RWPE2 (cell line): ENCODE results near the gene TAS2R50.

Experiments used
- ATAC-seq: fragments of 200-7000 bp; cut with Tn5 transposase; 3 replicates; pipeline ENCODE4 v1.9.1; 2021; ENCODE audit warnings: low read depth
- DNase-seq: peaks from one replicate; pipeline ENCODE4 v3.0.0-alpha.2; 2020; ENCODE audit warnings: low spot score
- H3K27ac ChIP-seq: fragments of 450-650 bp; 2 replicates; pipeline ENCODE4 v1.5.1; 2017; ENCODE audit warnings: mild to moderate bottlenecking; ENCODE audit not compliant: poor library complexity, severe bottlenecking
- H3K27me3 ChIP-seq: fragments of 250-450 bp; sonication (Bioruptor Pico); 2 replicates; pipeline ENCODE4 v1.5.1; 2021; ENCODE audit warnings: mild to moderate bottlenecking, moderate library complexity; ENCODE audit not compliant: insufficient read depth, poor library complexity, severe bottlenecking
- H3K36me3 ChIP-seq: fragments of 250-450 bp; sonication (Bioruptor Pico); 2 replicates; pipeline ENCODE4 v1.5.1; 2020; ENCODE audit warnings: low read depth, mild to moderate bottlenecking, moderate library complexity
- H3K4me1 ChIP-seq: fragments of 250-450 bp; sonication (Bioruptor Pico); 2 replicates; pipeline ENCODE4 v1.5.1; 2021; ENCODE audit warnings: mild to moderate bottlenecking, moderate library complexity; ENCODE audit not compliant: insufficient read depth, poor library complexity, severe bottlenecking
- H3K4me3 ChIP-seq: fragments of 250-450 bp; sonication (Bioruptor Pico); 2 replicates; pipeline ENCODE4 v1.5.1; 2021; ENCODE audit warnings: mild to moderate bottlenecking, moderate library complexity; ENCODE audit not compliant: severe bottlenecking
- H3K9me3 ChIP-seq: fragments of 250-450 bp; sonication (Bioruptor Pico); 2 replicates; pipeline ENCODE4 v1.5.1; 2021; ENCODE audit warnings: mild to moderate bottlenecking, moderate library complexity; ENCODE audit not compliant: severe bottlenecking
- TF ChIP-seq, protein P1 (sequence below): fragments of 450-650 bp; IDR thresholded peaks from one replicate; pipeline ENCODE4 v1.5.1; 2017; ENCODE audit warnings: mild to moderate bottlenecking, moderate library complexity; ENCODE audit not compliant: poor library complexity, severe bottlenecking

The TAS2R50 gene

DNA sequence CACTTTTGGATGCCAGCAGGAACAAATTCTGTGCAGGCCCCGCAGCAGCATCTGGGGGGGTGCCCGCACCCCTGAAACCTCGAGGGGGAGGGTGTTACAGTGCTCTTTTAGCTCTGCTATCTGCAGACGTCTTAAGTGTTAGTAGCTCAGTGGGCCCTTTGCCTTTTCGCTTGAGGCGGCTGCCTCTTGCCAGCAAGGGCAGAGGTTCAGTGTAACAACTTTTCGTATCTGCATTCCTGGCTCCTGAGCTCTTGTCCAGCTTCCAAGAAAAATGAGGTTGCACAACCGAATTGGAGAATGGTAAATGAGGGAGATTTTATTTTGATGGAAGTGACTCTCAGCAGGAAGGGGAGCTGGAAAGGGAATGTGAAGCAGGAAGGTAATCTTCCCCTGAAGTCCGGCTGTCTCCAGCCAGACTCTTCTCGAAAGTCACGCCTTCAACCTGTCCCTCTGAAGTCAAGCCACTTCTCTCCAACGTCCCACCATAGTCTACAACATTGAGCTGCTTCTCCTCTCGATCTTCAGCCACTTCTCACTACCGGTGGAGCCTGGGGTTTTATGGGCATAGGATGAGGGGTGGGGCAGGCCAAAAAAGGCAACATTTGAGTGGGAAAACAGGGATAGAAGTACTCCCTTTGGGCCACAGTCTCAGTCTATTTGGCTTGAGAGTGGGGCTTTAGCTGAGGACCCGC lies 17.8 kb downstream of the TAS2R50 start:
- ATAC-seq, result no peak
- H3K9me3 ChIP-seq, result no peaks in the 10 kb centered on the region
- H3K4me3 ChIP-seq, result no peak overlapping the region
- DNase-seq, result no peak
- H3K27ac ChIP-seq, result no peak overlapping the region
- H3K4me1 ChIP-seq, result no peaks in the 10 kb centered on the region
- TF ChIP-seq, protein P1, sequence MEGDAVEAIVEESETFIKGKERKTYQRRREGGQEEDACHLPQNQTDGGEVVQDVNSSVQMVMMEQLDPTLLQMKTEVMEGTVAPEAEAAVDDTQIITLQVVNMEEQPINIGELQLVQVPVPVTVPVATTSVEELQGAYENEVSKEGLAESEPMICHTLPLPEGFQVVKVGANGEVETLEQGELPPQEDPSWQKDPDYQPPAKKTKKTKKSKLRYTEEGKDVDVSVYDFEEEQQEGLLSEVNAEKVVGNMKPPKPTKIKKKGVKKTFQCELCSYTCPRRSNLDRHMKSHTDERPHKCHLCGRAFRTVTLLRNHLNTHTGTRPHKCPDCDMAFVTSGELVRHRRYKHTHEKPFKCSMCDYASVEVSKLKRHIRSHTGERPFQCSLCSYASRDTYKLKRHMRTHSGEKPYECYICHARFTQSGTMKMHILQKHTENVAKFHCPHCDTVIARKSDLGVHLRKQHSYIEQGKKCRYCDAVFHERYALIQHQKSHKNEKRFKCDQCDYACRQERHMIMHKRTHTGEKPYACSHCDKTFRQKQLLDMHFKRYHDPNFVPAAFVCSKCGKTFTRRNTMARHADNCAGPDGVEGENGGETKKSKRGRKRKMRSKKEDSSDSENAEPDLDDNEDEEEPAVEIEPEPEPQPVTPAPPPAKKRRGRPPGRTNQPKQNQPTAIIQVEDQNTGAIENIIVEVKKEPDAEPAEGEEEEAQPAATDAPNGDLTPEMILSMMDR, result no peak
- H3K27me3 ChIP-seq, result no peaks in the 10 kb centered on the region
- H3K36me3 ChIP-seq, result no peaks in the 10 kb centered on the region

DNA sequence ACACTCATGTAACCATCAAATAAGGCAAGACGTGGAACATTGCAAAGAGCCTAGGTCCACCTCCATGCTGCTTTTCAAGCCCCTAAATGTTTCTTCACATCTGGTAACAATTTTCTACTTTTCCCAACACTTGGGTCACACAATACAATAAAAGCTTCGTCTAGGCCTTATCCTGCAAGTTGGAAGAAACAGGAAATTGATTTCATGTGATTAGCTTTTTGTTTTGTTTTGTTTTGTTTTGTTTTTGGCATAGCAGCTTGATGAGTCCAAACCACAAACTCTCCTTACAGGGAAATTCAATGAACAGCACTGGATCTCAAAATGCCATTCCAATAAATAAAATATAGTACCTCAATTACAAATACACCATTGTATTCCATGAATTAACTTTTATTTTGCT lies 19.3 kb downstream of the TAS2R50 start:
- H3K4me1 ChIP-seq, result no peaks in the 10 kb centered on the region
- ATAC-seq (no peak), DNase-seq (no peak)
- no peaks in the 10 kb centered on the region for H3K36me3 ChIP-seq
- no peak overlapping the region for H3K27ac ChIP-seq
- TF ChIP-seq, protein P1, result no peak
- H3K27me3 ChIP-seq, result no peaks in the 10 kb centered on the region
- no peak overlapping the region for H3K4me3 ChIP-seq
- no peaks in the 10 kb centered on the region for H3K9me3 ChIP-seq

DNA sequence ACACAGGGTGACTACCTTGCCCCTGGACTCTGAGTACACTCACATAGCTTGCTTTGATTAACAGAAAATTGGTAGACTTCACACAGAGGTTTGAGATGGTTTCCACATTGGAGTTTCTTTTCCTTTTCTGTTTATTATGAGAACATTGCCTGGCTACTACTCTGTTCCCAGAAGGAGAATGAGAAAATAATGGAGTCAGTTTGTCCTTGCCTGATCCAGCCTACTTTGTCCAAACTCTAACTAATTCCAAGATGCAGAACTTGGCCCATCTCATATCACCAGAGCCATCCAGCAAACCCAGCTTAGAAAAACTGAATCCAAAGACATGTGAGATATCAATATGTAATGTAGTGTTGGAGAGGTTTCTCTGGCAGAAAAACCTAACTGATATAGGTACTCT lies 20.4 kb downstream of the TAS2R50 start:
- H3K36me3 ChIP-seq, result no peaks in the 10 kb centered on the region
- H3K27me3 ChIP-seq, result no peaks in the 10 kb centered on the region
- no peaks in the 10 kb centered on the region for H3K9me3 ChIP-seq
- no peak overlapping the region for H3K27ac ChIP-seq
- ATAC-seq (no peak), DNase-seq (no peak)
- H3K4me1 ChIP-seq, result no peaks in the 10 kb centered on the region
- no peak overlapping the region for H3K4me3 ChIP-seq
- TF ChIP-seq, protein P1, result no peak

DNA sequence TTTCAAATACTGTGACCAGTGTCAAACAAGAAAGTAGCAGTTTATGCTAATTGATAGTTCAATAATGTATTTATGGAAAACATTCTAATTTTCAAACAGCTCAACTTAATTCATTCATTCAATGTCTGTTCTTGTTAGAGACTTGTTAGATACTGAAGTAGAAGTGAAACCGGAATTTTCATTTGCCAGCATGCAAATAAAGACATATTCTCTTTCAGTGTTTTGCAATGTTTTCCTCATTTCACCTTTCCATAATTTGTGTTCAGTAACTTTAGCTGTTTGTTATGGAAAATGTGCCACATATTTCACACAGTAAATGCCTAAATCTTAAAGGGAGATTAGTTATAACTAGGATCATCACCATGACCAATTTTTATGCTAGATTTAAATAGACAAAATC lies 21.2 kb downstream of the TAS2R50 start:
- Histone ChIP-seq H3K27ac (no peak overlapping the region), H3K9me3 (no peaks in the 10 kb centered on the region), H3K36me3 (no peaks in the 10 kb centered on the region), H3K27me3 (no peaks in the 10 kb centered on the region), H3K4me3 (no peak overlapping the region), H3K4me1 (no peaks in the 10 kb centered on the region)
- ATAC-seq (no peak), DNase-seq (no peak)
- TF ChIP-seq, protein P1, result no peak

DNA sequence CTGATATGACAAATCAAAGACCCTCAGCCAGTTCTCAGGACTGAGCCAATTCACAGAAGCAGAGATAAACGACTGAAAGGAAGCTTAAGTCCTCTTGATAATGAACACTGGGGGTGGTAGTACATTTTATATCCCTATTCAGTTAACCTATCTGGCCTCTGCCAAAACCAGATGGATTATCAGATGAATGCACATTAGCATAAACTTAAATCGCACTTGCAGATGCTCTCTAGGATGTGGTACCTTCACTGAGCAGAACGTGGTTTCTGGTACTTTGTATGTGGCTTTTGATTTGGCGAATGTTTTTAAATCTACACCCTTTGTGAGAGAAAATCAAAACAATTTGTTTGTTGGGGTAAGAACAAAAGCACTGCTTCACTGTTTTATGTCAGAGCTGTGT lies 26.5 kb downstream of the TAS2R50 start:
- no peaks in the 10 kb centered on the region for H3K36me3 ChIP-seq
- DNase-seq, result no peak
- H3K27ac ChIP-seq, result no peak overlapping the region
- H3K4me3 ChIP-seq, result no peak overlapping the region
- no peaks in the 10 kb centered on the region for H3K27me3 ChIP-seq
- no peaks in the 10 kb centered on the region for H3K4me1 ChIP-seq
- ATAC-seq, result no peak
- no peaks in the 10 kb centered on the region for H3K9me3 ChIP-seq
- TF ChIP-seq, protein P1, result no peak
